Cardiac muscle cell (in vitro differentiated cells and primary cell): ENCODE measurements around the gene LRIT1. TPM values are rescaled to one million over a fixed set of nuclear protein-coding genes. Genes with fewer than 3 reads are reported as not detected.

ENCODE experiments used
- DNase-seq, 2 donors: peaks; one replicate each; pipeline versions ENCODE4 v3.0.0 to v3.0.0-alpha.2; 2010 to 2017; ENCODE audit warnings: low read depth in 1 of 2, low spot score in 1 of 2
- H3K27ac ChIP-seq: fragments of 200-600 bp; sonication (generic); 2 replicates; pipeline ENCODE4 v1.5.1; 2016
- H3K27me3 ChIP-seq: fragments of 200-600 bp; sonication (generic); 2 replicates; pipeline ENCODE4 v1.6.0; 2016; ENCODE audit warnings: control low read depth
- H3K36me3 ChIP-seq: fragments of 200-600 bp; sonication (generic); 2 replicates; pipeline ENCODE4 v1.5.1; 2016; ENCODE audit warnings: control low read depth
- H3K4me1 ChIP-seq: fragments of 200-600 bp; sonication (generic); 2 replicates; pipeline ENCODE4 v1.8.1; 2017; ENCODE audit warnings: low read depth, mild to moderate bottlenecking, mixed run types
- H3K4me3 ChIP-seq: fragments of 200-600 bp; sonication (generic); 2 replicates; pipeline ENCODE4 v1.5.1; 2016; ENCODE audit warnings: mild to moderate bottlenecking
- H3K9me3 ChIP-seq: fragments of 200-600 bp; sonication (generic); 2 replicates; pipeline ENCODE4 v1.5.1; 2017; ENCODE audit warnings: low read depth, mild to moderate bottlenecking, control low read depth
- polyA plus RNA-seq: library from polyadenylated mRNA; unstranded; fragments of >200 nt; fragmentation: Nextera tagmentation; extraction: Ambion mirVana; gene quantifications from 2 replicates; pipeline ENCODE4 v1.2.1, GENCODE V29; 2016
- total RNA-seq: library from RNA; depleted of rRNA; stranded (reverse); fragments of >200 nt; gene quantifications from 2 replicates; pipeline ENCODE4 v1.2.3, GENCODE V29; 2016
- TF ChIP-seq, protein P1 (sequence below): IDR thresholded peaks from 2 replicates; pipeline ENCODE4 v1.5.1; 2012; ENCODE audit warnings: low read depth, mild to moderate bottlenecking, low read length

LRIT1 gene
- total and polyA plus RNA-seq, 2 experiments from 2014 or later = not detected

DNA sequence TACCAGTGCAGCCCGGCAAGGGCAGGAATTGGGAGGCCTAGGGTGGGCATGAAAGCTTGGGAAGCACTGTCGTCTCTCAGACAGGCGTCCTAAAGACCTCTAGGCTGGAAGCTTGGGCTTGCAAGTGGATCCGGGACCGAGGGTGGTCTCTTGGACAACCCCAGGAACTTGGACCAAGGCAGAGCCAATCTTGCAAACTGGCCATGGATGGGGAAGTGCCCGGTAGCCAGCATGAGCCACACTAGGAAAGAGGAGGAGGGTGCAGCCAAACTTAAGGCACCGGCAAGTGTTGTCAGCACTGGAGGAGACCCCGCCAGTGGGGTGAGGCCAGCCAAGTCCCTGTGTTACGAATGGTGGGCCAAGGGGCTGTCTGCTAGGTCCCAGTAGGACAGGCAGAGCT is 24.5 kb downstream of the LRIT1 start:
- Histone ChIP-seq H3K4me3 (no peak overlapping the region), H3K27me3 (peaks cover under 1% of the 10 kb centered on the region), H3K36me3 (no peaks in the 10 kb centered on the region), H3K4me1 (no peaks in the 10 kb centered on the region), H3K9me3 (no peaks in the 10 kb centered on the region), H3K27ac (no peak overlapping the region)
- TF ChIP-seq, protein P1, sequence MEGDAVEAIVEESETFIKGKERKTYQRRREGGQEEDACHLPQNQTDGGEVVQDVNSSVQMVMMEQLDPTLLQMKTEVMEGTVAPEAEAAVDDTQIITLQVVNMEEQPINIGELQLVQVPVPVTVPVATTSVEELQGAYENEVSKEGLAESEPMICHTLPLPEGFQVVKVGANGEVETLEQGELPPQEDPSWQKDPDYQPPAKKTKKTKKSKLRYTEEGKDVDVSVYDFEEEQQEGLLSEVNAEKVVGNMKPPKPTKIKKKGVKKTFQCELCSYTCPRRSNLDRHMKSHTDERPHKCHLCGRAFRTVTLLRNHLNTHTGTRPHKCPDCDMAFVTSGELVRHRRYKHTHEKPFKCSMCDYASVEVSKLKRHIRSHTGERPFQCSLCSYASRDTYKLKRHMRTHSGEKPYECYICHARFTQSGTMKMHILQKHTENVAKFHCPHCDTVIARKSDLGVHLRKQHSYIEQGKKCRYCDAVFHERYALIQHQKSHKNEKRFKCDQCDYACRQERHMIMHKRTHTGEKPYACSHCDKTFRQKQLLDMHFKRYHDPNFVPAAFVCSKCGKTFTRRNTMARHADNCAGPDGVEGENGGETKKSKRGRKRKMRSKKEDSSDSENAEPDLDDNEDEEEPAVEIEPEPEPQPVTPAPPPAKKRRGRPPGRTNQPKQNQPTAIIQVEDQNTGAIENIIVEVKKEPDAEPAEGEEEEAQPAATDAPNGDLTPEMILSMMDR = no peak
- no peak for DNase-seq

DNA sequence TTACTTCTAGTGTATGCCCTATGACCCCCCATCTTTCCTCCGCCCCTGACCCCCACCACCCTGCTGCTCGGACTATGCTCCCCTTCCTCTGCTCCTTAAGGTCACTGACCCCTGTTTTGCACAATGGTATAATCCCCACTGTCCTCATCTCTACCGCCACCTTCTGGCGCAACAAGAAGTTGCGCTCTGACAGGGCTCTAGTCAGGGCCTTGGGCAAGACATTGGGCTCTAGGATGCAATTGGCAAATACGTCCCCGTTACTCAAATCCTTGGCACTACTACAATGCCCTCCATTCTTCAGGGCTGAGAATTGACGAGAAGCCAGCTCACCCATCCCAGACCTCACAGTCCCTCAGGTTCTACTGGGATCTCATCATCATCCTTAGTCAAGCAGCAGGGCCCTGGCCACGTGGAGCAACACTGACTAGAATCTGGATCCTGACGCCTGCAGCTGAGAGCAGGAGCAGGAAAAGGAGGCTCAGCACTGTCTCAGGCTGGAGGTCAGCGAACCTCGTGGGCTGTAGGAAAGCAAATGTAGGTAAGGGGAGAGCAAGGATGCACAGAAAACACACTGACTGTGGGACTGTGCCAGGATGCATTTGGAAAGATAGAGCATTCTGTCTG is 26.6 kb downstream of the LRIT1 start:
- TF ChIP-seq, protein P1 = peak; percentile 41
- peak in 1 of 2 donors; percentile 6 for DNase-seq
- H3K4me1 ChIP-seq = no peaks in the 10 kb centered on the region

DNA sequence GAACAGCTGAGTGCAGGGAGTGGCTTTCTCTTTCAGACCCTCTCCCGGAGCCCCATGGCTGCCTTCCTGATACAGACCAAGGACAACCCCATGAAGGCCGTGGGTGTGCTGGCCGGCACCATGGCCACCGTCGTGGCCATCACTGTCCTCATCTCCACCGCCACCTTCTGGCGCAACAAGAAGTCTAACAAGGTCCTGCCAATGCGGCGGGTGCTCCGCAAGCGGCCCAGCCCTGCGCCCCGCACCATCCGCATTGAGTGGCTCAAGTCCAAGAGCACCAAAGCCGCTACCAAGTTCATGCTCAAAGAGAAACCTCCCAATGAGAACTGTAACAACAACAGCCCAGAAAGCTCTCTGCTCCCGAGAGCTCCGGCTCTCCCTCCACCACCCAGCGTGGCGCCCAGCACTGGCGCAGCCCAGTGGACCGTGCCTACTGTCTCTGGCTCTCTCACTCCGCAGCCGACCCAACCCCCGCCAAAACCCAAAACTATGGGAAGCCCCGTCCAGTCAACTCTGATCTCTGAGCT is 27.2 kb downstream of the LRIT1 start:
- Histone ChIP-seq H3K27ac (no peak overlapping the region), H3K4me3 (no peak overlapping the region), H3K9me3 (no peaks in the 10 kb centered on the region), H3K4me1 (no peaks in the 10 kb centered on the region), H3K27me3 (no peaks in the 10 kb centered on the region), H3K36me3 (no peaks in the 10 kb centered on the region)
- TF ChIP-seq, protein P1 = no peak
- DNase-seq = no peak

More for the DNA sequence above, 26.6 kb downstream of the LRIT1 start:
- Histone ChIP-seq H3K9me3 (no peaks in the 10 kb centered on the region), H3K27me3 (no peaks in the 10 kb centered on the region), H3K36me3 (no peaks in the 10 kb centered on the region), H3K27ac (no peak overlapping the region), H3K4me3 (no peak overlapping the region)

DNA sequence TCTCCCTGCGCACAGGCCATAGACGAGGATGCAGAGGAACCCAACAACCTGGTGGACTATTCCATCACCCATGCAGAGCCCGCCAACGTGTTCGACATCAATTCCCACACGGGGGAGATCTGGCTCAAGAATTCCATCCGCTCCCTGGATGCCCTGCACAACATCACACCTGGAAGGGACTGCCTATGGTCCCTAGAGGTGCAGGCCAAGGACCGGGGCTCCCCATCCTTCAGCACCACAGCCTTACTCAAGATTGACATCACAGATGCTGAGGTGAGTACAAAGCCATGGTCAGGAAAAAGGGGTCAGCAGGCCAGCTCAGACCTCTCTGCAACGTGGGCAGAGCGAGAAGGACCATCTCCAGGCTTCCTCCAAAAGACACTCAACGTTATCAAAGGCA is 28.3 kb downstream of the LRIT1 start:
- no peaks in the 10 kb centered on the region for H3K36me3 ChIP-seq
- H3K9me3 ChIP-seq = no peaks in the 10 kb centered on the region
- peaks cover 3% of the 10 kb centered on the region for H3K27me3 ChIP-seq
- no peak for DNase-seq
- TF ChIP-seq, protein P1 = no peak
- no peak overlapping the region for H3K4me3 ChIP-seq
- no peaks in the 10 kb centered on the region for H3K4me1 ChIP-seq
- no peak overlapping the region for H3K27ac ChIP-seq

DNA sequence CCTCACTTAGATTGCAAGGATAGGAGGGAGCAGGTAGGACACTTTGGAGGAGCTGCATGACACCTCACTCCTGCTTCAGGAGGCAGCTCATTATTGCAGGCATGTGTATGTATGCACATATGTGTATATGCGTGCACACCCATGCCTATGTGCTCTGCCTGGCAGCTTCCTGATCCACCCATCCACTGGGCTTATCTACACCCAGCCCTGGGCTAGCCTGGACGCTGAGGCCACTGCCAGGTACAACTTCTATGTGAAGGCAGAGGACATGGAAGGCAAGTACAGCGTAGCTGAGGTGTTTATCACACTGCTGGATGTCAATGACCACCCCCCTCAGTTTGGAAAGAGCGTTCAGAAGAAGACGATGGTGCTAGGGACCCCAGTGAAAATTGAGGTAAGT is 29.3 kb downstream of the LRIT1 start:
- Histone ChIP-seq H3K27me3 (peaks cover 14% of the 10 kb centered on the region), H3K36me3 (no peaks in the 10 kb centered on the region), H3K4me1 (no peaks in the 10 kb centered on the region), H3K9me3 (no peaks in the 10 kb centered on the region), H3K27ac (no peak overlapping the region), H3K4me3 (no peak overlapping the region)
- TF ChIP-seq, protein P1 = no peak
- no peak for DNase-seq
